GM19452 (cell line): ENCODE results near the gene SMIM35.

Experiments used
- ATAC-seq: cut with Tn5 transposase; IDR thresholded peaks from one replicate; pipeline ENCODE4 v1.9.1; 2021; ENCODE audit not compliant: unreplicated experiment

The SMIM35 gene

GRCh38 chr11:118007040-118007439 is 79.7 kb downstream of the SMIM35 start:
- no peak for ATAC-seq

- no peak for ATAC-seq
Measured at GRCh38 chr11:118006153-118006534, 80.6 kb downstream of the SMIM35 start.

- ATAC-seq = no peak
Measured at GRCh38 chr11:118005224-118006152, 81.3 kb downstream of the SMIM35 start.

GRCh38 chr11:118004543-118005223 is 82.1 kb downstream of the SMIM35 start:
- no peak for ATAC-seq

DNA sequence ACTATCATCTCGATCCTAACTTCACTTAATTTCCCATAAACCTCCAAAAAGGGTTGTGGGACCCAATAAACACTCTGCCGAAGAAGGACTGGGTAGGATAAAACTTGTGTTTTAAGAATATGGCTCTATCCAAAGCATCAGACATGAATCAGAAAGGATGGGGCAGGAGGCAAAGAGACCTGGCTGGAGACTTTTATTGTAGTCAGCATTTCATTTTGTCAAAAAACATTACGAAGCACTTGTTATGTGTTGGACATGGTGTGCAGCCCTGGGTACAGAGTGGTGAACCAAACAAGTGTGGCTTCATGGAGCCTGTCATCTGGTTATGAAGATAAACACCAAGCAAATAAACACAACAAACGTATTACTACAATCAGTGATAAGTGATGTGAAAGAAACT is 83.3 kb downstream of the SMIM35 start:
- no peak for ATAC-seq

DNA sequence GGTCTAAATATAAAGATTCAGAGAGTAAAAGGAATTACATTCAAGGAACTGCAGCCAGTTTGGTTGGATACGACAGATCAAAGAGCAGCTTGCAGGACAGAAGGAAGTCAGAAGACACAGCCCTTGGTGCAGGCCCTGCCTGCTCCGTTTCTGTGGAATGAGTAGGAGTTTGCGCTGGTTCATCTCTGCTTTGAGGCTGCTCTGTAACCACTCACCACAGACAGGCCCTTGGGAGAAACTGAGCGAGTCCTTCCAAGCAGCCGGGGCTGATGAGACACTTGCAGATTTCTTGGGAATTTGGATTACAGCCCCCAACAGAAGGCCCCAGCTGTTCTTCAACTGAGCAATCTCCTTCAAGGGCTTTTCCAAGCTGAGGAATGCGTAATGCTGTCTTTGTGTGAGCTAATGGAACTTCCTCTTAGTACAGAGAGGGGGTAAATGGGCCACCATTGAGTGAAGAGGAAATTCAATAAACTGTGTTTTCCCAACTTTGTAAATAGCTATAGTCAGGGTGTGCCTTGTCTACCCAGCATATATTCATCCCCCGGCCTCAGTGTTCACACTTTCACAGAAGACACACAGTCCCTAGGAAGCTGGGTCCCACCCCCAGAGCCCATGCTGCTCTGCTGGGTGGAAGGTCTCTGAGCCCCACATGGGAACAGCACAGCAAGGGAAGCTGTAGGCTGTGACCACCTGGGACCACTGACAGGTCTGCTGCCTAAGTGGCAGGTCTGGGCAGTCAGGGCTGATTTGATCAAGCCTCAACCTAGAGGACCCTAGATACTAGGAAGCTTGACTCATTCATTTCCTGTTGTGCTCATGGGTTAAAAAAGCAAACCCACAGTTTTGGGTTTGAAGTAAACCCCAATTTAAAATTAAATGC is 84.0 kb downstream of the SMIM35 start:
- ATAC-seq = no peak

DNA sequence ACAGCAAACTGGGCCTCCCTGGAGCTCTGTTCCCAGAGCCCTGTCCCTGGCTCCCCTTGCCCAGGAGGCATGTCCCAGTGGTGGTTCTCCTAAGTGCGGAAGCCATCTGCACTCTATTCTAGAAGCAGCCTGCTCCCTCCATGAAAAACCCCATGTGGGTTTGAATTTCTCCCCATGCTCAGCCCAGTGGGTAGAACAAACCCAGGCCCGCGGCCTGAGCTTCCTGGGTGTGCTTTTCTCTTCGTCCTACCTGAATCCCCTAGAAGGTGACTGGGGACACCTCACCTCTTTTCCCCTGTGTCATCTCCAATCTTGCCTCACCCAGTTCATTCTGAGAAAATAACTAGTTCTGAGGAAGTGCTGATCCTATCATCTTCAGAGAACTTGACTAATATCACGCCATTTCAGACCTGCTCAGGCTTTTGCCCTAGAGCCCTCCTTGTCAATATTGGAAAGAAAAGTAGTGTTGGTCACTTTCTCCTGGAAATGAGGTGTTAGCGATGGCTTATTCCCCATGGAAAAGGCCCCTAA is 84.7 kb downstream of the SMIM35 start:
- no peak for ATAC-seq

DNA sequence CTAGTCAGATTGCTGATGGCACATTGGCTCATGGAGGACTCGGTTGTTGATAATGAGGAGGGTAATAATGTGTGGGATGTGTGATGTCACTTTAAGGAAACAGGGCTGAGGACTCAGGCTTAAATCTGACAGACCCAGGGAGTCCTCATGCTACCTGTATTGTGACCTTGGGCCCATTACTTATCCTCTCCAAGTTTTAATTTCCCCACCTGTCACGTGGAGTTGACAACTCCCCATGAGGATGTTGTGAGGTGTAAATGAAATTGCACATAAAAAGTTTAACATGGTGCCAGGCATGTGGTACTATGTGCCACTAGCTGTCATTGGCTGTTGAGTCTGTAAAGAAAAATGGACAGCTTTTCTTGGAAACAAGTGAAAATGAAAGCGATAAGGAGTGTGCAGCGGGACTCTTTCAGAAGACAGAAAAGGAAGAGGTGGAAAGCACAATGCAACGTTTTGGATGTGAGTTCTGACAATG is 85.2 kb downstream of the SMIM35 start:
- ATAC-seq = no peak

GRCh38 chr11:118000850-118001228 is 85.9 kb downstream of the SMIM35 start:
- no peak for ATAC-seq

DNA sequence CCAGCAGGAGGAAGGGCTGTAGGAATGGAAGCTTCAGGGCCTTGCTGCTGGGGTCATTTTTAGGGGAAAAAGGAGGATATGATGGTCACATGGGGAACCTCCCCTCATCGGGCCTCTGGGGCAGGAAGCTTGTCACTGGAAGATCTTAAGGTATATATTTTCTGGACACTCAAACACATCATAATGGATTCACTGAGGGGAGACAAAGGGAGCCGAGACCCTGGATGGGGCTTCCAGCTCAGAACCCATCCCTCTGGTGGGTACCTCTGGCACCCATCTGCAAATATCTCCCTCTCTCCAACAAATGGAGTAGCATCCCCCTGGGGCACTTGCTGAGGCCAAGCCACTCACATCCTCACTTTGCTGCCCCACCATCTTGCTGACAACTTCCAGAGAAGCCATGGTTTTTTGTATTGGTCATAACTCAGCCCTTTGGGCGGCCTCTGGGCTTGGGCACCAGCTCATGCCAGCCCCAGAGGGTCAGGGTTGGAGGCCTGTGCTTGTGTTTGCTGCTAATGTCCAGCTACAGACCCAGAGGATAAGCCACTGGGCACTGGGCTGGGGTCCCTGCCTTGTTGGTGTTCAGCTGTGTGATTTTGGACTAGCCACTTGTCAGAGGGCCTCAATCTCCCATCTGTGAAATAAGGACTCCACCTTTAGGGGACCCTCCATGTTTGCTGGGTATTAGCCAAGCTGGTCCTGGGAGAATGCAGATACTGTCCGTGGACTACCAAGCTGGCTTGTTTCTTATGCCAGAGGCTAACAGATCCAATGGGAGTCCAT is 86.5 kb downstream of the SMIM35 start:
- ATAC-seq = no peak

GRCh38 chr11:117999354-117999993 is 87.3 kb downstream of the SMIM35 start:
- no peak for ATAC-seq

GRCh38 chr11:117998664-117999353 is 88.0 kb downstream of the SMIM35 start:
- no peak for ATAC-seq

GRCh38 chr11:117997823-117998579 is 88.8 kb downstream of the SMIM35 start:
- peak; percentile 71 for ATAC-seq

- ATAC-seq = no peak
Measured at GRCh38 chr11:117997406-117997805, 89.4 kb downstream of the SMIM35 start.

- ATAC-seq = no peak
Measured at GRCh38 chr11:117996058-117996457, 90.7 kb downstream of the SMIM35 start.

DNA sequence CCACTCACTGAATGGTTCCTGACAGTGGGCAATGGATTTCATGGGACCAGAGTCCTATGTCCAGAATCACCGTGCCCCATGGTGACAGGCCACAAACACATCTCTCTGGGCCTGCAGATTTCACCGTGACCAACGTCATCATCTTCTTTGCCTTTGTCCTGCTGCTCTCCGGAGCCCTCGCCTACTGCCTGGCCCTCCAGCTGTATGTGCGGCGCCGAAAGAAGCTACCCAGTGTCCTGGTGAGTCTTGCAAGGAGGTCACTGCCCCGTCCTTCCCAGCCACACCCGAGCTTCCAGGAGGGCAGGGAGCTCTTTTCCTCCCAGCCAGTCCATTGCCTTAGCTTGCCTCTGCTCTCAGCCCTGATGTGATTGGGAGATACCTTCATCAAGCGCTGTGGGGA is 91.3 kb downstream of the SMIM35 start:
- no peak for ATAC-seq

GRCh38 chr11:117993988-117994745 is 92.6 kb downstream of the SMIM35 start:
- no peak for ATAC-seq

GRCh38 chr11:117992620-117993019 is 94.1 kb downstream of the SMIM35 start:
- no peak for ATAC-seq
